H1 (cell line): ENCODE results near the gene PTGES2. TPM values are rescaled to one million over a fixed set of nuclear protein-coding genes. Genes with fewer than 3 reads are reported as not detected.

Experiments
- CTCF ChIA-PET: fragments of 300-600 bp; sonication (Branson Sonifier 250); formaldehyde crosslinking; loops from one replicate; lab custom pipeline; 2021; ENCODE audit not compliant: partially characterized antibody; lab: Charles Lee
- POLR2A ChIA-PET: fragments of 300-600 bp; sonication (Branson Sonifier 250); formaldehyde crosslinking; loops from one replicate; lab custom pipeline; 2021; ENCODE audit warnings: inconsistent platforms; ENCODE audit not compliant: partially characterized antibody; lab: Charles Lee
- DNase-seq, 2 experiments: peaks; one replicate each; pipeline versions ENCODE4 v3.0.0 to v3.0.0-alpha.2; 2010 to 2022; ENCODE audit warnings: low spot score in 2 of 2, low read depth in 1 of 2, mixed read lengths in 1 of 2
- FAIRE-seq: peaks from 2 replicates; lab custom pipeline; 2011; peaks lifted over from hg19 to GRCh38; lab: Jason Lieb, UNC
- H2AFZ ChIP-seq: 2 replicates; pipeline ENCODE4 v1.8.1; 2012; ENCODE audit warnings: low read length, inconsistent platforms
- H2AK5ac ChIP-seq: 2 replicates; pipeline ENCODE4 v1.6.1; 2013; ENCODE audit warnings: low read depth, low read length
- H2BK120ac ChIP-seq: replicated peaks from 2 replicates; pipeline ENCODE3; 2013; ENCODE audit warnings: low read depth, low read length, inconsistent platforms
- H2BK12ac ChIP-seq: 2 replicates; pipeline ENCODE4 v1.6.1; 2013; ENCODE audit warnings: low read depth, low read length
- H2BK15ac ChIP-seq: 2 replicates; pipeline ENCODE4 v1.6.1; 2013; ENCODE audit warnings: low read length
- H2BK20ac ChIP-seq: 2 replicates; pipeline ENCODE4 v1.6.1; 2013; ENCODE audit warnings: low read length
- H2BK5ac ChIP-seq: 2 replicates; pipeline ENCODE4 v1.6.1; 2013; ENCODE audit warnings: low read depth, low read length
- H3K14ac ChIP-seq: 2 replicates; pipeline ENCODE4 v1.6.1; 2013; ENCODE audit warnings: inconsistent platforms; ENCODE audit not compliant: insufficient read length
- H3K18ac ChIP-seq: 2 replicates; pipeline ENCODE4 v1.6.1; 2013; ENCODE audit warnings: low read length; ENCODE audit errors: extremely low read depth
- H3K23ac ChIP-seq: 2 replicates; pipeline ENCODE4 v1.6.1; 2013; ENCODE audit warnings: inconsistent platforms; ENCODE audit not compliant: insufficient read length
- H3K23me2 ChIP-seq: 2 replicates; pipeline ENCODE4 v1.6.1; 2013; ENCODE audit warnings: low read depth, low read length
- H3K27ac ChIP-seq: 2 replicates; pipeline ENCODE4 v1.6.1; 2011; ENCODE audit warnings: low read depth, low read length, inconsistent platforms
- H3K27me3 ChIP-seq, 4 experiments: replicated peaks in 1 of 4; 1 replicate in 1 of 4; 2 replicates in 3 of 4; pipeline versions ENCODE4 v1.6.1 to v1.8.1; 2011 to 2013; ENCODE audit warnings: low read length in 3 of 4, mild to moderate bottlenecking in 3 of 4, inconsistent platforms in 2 of 4, mixed read lengths in 2 of 4, moderate library complexity in 1 of 4; ENCODE audit not compliant: control insufficient read depth in 3 of 4, insufficient read depth in 3 of 4; ENCODE audit errors: extremely low read depth in 1 of 4
- H3K36me3 ChIP-seq, 4 experiments: 2 replicates each; pipeline versions ENCODE4 v1.6.1 to v1.8.1; 2011 to 2013; ENCODE audit warnings: mild to moderate bottlenecking in 4 of 4, low read length in 3 of 4, moderate library complexity in 2 of 4, control low read depth in 1 of 4, inconsistent platforms in 1 of 4; ENCODE audit not compliant: insufficient read depth in 4 of 4, control insufficient read depth in 2 of 4
- H3K4ac ChIP-seq: replicated peaks from 2 replicates; pipeline ENCODE3; 2013; ENCODE audit warnings: low read length, low read depth, mixed read lengths, inconsistent platforms; ENCODE audit not compliant: insufficient read length
- H3K4me1 ChIP-seq, 4 experiments: replicated peaks in 1 of 4; 1 replicate in 1 of 4; 2 replicates in 3 of 4; pipeline versions ENCODE4 v1.6.1 to v1.8.1; 2011 to 2013; ENCODE audit warnings: low read length in 3 of 4, inconsistent platforms in 2 of 4, mixed read lengths in 1 of 4; ENCODE audit not compliant: insufficient read depth in 4 of 4, control insufficient read depth in 3 of 4
- H3K4me2 ChIP-seq, 2 experiments: 2 replicates each; pipeline versions ENCODE4 v1.6.1 to v1.8.1; 2011 to 2013; ENCODE audit warnings: low read depth in 2 of 2, low read length in 2 of 2, control low read depth in 1 of 2, inconsistent platforms in 1 of 2, mild to moderate bottlenecking in 1 of 2; ENCODE audit not compliant: insufficient read depth in 1 of 2
- H3K4me3 ChIP-seq, 4 experiments: fragments of 200-600, 300-600 bp in 1 of 4; sonication (generic), shearing (Covaris generic), sonication (Bioruptor Twin) in 1 of 4; 2 replicates each; pipeline versions ENCODE4 v1.5.1 to v1.8.1; 2011 to 2016; ENCODE audit warnings: low read length in 4 of 4, low read depth in 3 of 4, control low read depth in 2 of 4, inconsistent platforms in 2 of 4, mild to moderate bottlenecking in 2 of 4, mixed read lengths in 1 of 4, moderate library complexity in 1 of 4; ENCODE audit not compliant: insufficient read depth in 2 of 4; ENCODE audit errors: extremely low read depth in 1 of 4
- H3K56ac ChIP-seq: replicated peaks from 2 replicates; pipeline ENCODE3; 2013; ENCODE audit warnings: low read depth, mild to moderate bottlenecking, mixed read lengths, low read length, inconsistent platforms; ENCODE audit not compliant: insufficient read length
- H3K79me1 ChIP-seq: 2 replicates; pipeline ENCODE4 v1.6.1; 2013; ENCODE audit warnings: low read depth, low read length, control low read depth
- H3K79me2 ChIP-seq, 2 experiments: 2 replicates each; pipeline versions ENCODE4 v1.6.1 to v1.8.1; 2012 to 2013; ENCODE audit warnings: low read length in 2 of 2, mild to moderate bottlenecking in 2 of 2, inconsistent platforms in 1 of 2; ENCODE audit not compliant: insufficient read depth in 2 of 2, control insufficient read depth in 1 of 2
- H3K9ac ChIP-seq, 4 experiments: replicated peaks in 1 of 4; 1 replicate in 1 of 4; 2 replicates in 3 of 4; pipeline versions ENCODE4 v1.6.1 to v1.8.1; 2011 to 2013; ENCODE audit warnings: low read depth in 3 of 4, low read length in 3 of 4, control low read depth in 2 of 4, mild to moderate bottlenecking in 2 of 4, moderate library complexity in 2 of 4, inconsistent platforms in 1 of 4; ENCODE audit errors: extremely low read depth in 1 of 4
- H3K9me3 ChIP-seq, 2 experiments: 2 replicates each; pipeline versions ENCODE4 v1.6.1 to v1.8.1; 2012 to 2013; ENCODE audit warnings: mild to moderate bottlenecking in 2 of 2, moderate library complexity in 2 of 2, control low read depth in 1 of 2, inconsistent platforms in 1 of 2, low read depth in 1 of 2, low read length in 1 of 2, mixed read lengths in 1 of 2; ENCODE audit not compliant: insufficient read depth in 2 of 2
- H4K20me1 ChIP-seq, 2 experiments: replicated peaks in 1 of 2; 2 replicates each; pipeline versions ENCODE3 to v1.8.1; 2011 to 2013; ENCODE audit warnings: inconsistent platforms in 2 of 2, low read length in 2 of 2, mild to moderate bottlenecking in 1 of 2; ENCODE audit not compliant: insufficient read depth in 2 of 2, control insufficient read depth in 1 of 2
- H4K5ac ChIP-seq: 2 replicates; pipeline ENCODE4 v1.6.1; 2013; ENCODE audit warnings: low read length, low read depth, mixed read lengths, inconsistent platforms; ENCODE audit not compliant: insufficient read length
- H4K8ac ChIP-seq: 2 replicates; pipeline ENCODE4 v1.8.0; 2013; ENCODE audit warnings: mild to moderate bottlenecking, moderate library complexity, low read length, inconsistent platforms; ENCODE audit not compliant: insufficient read depth; ENCODE audit errors: extremely low read depth
- H4K91ac ChIP-seq: replicated peaks from 2 replicates; pipeline ENCODE3; 2013; ENCODE audit warnings: low read length, mixed read lengths, inconsistent platforms; ENCODE audit not compliant: insufficient read length
- CBX5 ChIP-seq: fragments of 300-800, 300-1000 bp; sonication (generic); IDR thresholded peaks from 2 replicates; pipeline ENCODE4 v1.7.1; 2016; ENCODE audit warnings: antibody characterized with exemption, low read length, low read depth
- CTBP2 ChIP-seq: IDR thresholded peaks from 2 replicates; pipeline ENCODE4 v1.7.0; 2011; ENCODE audit warnings: borderline replicate concordance, mild to moderate bottlenecking, moderate library complexity, mixed read lengths, low read length; ENCODE audit not compliant: insufficient read depth, insufficient read length
- EP300 ChIP-seq, 2 experiments: IDR thresholded peaks; 1 replicate in 1 of 2; 2 replicates in 1 of 2; pipeline ENCODE4 v1.6.1; 2011 to 2012; ENCODE audit warnings: low read depth in 2 of 2, low read length in 2 of 2, mild to moderate bottlenecking in 2 of 2, borderline replicate concordance in 1 of 2, inconsistent platforms in 1 of 2, moderate library complexity in 1 of 2
- JUND ChIP-seq: IDR thresholded peaks from 2 replicates; pipeline ENCODE4 v1.6.1; 2011; ENCODE audit warnings: mild to moderate bottlenecking, improper control_type of control experiment, low read length
- KDM1A ChIP-seq: fragments of 200-600, 300-600 bp; sonication (generic); IDR thresholded peaks from 2 replicates; pipeline ENCODE4 v1.7.1; 2016; ENCODE audit warnings: mild to moderate bottlenecking, low read length, borderline replicate concordance
- NANOG ChIP-seq: IDR thresholded peaks from 2 replicates; pipeline ENCODE4 v1.6.1; 2011; ENCODE audit warnings: low read length, low read depth, mild to moderate bottlenecking, inconsistent platforms; ENCODE audit not compliant: insufficient read depth, poor library complexity, severe bottlenecking
- NRF1 ChIP-seq: IDR thresholded peaks from 2 replicates; pipeline ENCODE4 v1.6.1; 2011; ENCODE audit warnings: mild to moderate bottlenecking, low read depth, low read length, improper control_type of control experiment
- POLR2AphosphoS5 ChIP-seq: IDR thresholded peaks from 2 replicates; pipeline ENCODE4 v1.6.1; 2011; ENCODE audit warnings: low read depth, low read length
- RNF2 ChIP-seq: fragments of 200-900, 300-1000 bp; sonication (generic); IDR thresholded peaks from 2 replicates; pipeline ENCODE4 v1.7.1; 2016; ENCODE audit warnings: borderline replicate concordance, low read depth, mild to moderate bottlenecking, antibody characterized with exemption, low read length; ENCODE audit not compliant: poor library complexity, severe bottlenecking; ENCODE audit errors: missing control alignments
- SIN3A ChIP-seq, 2 experiments: IDR thresholded peaks in 1 of 2; conservative IDR thresholded peaks in 1 of 2; 2 replicates each; pipeline ENCODE4 v1.6.1; 2011 to 2012; ENCODE audit warnings: low read length in 2 of 2, improper control_type of control experiment in 1 of 2, low read depth in 1 of 2, mild to moderate bottlenecking in 1 of 2
- SRF ChIP-seq: IDR thresholded peaks from 2 replicates; pipeline ENCODE4 v1.6.1; 2011; ENCODE audit warnings: mild to moderate bottlenecking, low read depth, low read length, moderate library complexity
- TAF7 ChIP-seq: optimal IDR thresholded peaks from 2 replicates; pipeline ENCODE3; 2011; ENCODE audit warnings: low read depth, mild to moderate bottlenecking, inconsistent platforms, low read length, moderate library complexity, borderline replicate concordance
- TEAD4 ChIP-seq: IDR thresholded peaks from 2 replicates; pipeline ENCODE4 v1.6.1; 2012; ENCODE audit warnings: low read depth, low read length, inconsistent platforms, mixed read lengths
- WGBS, 2 experiments: shearing (Covaris generic) in 1 of 2; methylation state at CpG; one replicate each; pipeline versions ENCODE4 v1.1.6 to v1.1.7; 2013 to 2015; ENCODE audit warnings: low lambda C conversion rate in 2 of 2, mixed read lengths in 2 of 2, inconsistent platforms in 1 of 2, low coverage in 1 of 2, missing lambda C conversion rate in 1 of 2; ENCODE audit not compliant: insufficient replicate concordance in 2 of 2, insufficient coverage in 1 of 2, insufficient read length in 1 of 2; ENCODE audit errors: extremely low coverage in 1 of 2, missing lambda C conversion rate in 1 of 2; 5-methylcytosine and 5-hydroxymethylcytosine counted together
- polyA plus RNA-seq, 7 experiments: library from polyadenylated mRNA; depleted of rRNA in 3 of 7; stranded (reverse) in 5 of 7; unstranded in 2 of 7; fragments of >200 nt in 5 of 7; fragments of 200-250 nt in 2 of 7; gene quantifications; 1 replicate in 5 of 7; 2 replicates in 1 of 7; 4 replicates in 1 of 7; pipeline versions ENCODE4 v1.2.1 to v1.2.3, GENCODE V29; 2011 to 2013; ENCODE audit warnings: missing spikeins in 2 of 7, mixed read lengths in 2 of 7
- total RNA-seq: library from RNA; stranded (reverse); fragmentation: NEBNext Ultra II Directional; extraction: Animal tissue kit (Norgen Biotek cat#: 25700); gene quantifications from 2 replicates; pipeline ENCODE4 v1.2.1, GENCODE V29; 2021

The PTGES2 gene
- total and polyA plus RNA-seq, 2 of the 8 experiments (the other 6 are each of a cell fraction or from before 2014, with no cell fraction given) = 80.7 to 81.2 TPM

DNA sequence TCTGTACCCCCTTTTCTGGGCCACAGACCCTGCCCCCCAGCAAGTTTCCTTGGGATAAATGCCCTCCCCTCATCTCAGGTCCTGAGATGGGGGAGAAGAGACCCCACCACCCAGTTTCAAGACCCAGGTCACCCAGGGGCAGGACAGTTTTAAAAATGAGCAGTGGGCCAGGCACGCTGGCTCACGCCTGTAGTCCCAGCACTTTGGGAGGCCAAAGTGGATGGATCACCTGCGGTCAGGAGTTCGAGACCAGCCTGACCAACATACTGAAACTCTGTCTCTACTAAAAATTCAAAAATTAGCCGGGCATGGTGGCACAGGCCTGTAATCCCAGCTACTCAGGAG is 6.1 kb downstream of the PTGES2 start:
- ChIA-PET POLR2A (interaction anchor here (1.8 kb wide), 1 partner anchor 13 kb away, joined by 5 read pairs; no protein-coding TSS in a partner anchor), CTCF (interaction anchor here (0.8 to 2.4 kb wide), 3 partner anchors 7 to 69 kb away, joined by 3 to 11 read pairs (median 3); no protein-coding TSS in a partner anchor)
- no peak overlapping the region for H3K23ac ChIP-seq
- no peak overlapping the region for H2BK12ac ChIP-seq
- no peaks in the 10 kb centered on the region for H3K9me3 ChIP-seq
- H3K4me3 ChIP-seq = no peak overlapping the region
- no peak overlapping the region for H2BK20ac ChIP-seq
- peaks cover 2 to 26% (median 8%) of the 10 kb centered on the region in 4 experiments; a peak in 4 of 8 replicates for H3K36me3 ChIP-seq
- no peak overlapping the region for H2BK15ac ChIP-seq
- DNase-seq (no peak), FAIRE-seq (no peak)
- H3K4me1 ChIP-seq = peaks cover 0 to 8% (median 4%) of the 10 kb centered on the region in 4 experiments; a peak in 3 of 7 replicates
- 89% methylated on average over 5 of the region's 5 CpGs; no CpG with 5 or more reads in 1 of the 2 experiments for WGBS, 2 experiments
- H3K23me2 ChIP-seq = no peaks in the 10 kb centered on the region
- no peak overlapping the region for H3K4me2 ChIP-seq
- no peak overlapping the region for H3K18ac ChIP-seq
- H3K27me3 ChIP-seq = no peaks in the 10 kb centered on the region
- H2BK120ac ChIP-seq = no peak overlapping the region
- H4K20me1 ChIP-seq = peaks cover 3 to 24% of the 10 kb centered on the region in 2 experiments
- peaks cover 0 to 13% of the 10 kb centered on the region in 2 experiments; a peak in 1 of 4 replicates for H3K79me2 ChIP-seq
- H4K5ac ChIP-seq = no peak overlapping the region
- no peak overlapping the region for H2AFZ ChIP-seq
- no peak overlapping the region for H3K9ac ChIP-seq
- no peak overlapping the region for H3K27ac ChIP-seq
- no peak overlapping the region for H3K14ac ChIP-seq
- H4K8ac ChIP-seq = no peak overlapping the region
- no peak overlapping the region for H2BK5ac ChIP-seq
- peaks cover 4% of the 10 kb centered on the region; the same call in 1 of the 2 replicates for H3K79me1 ChIP-seq
- no peak overlapping the region for H2AK5ac ChIP-seq
- H3K4ac ChIP-seq = no peak overlapping the region
- H4K91ac ChIP-seq = no peak overlapping the region
- H3K56ac ChIP-seq = no peak overlapping the region
- TF ChIP-seq TAF7 (no peak), SRF (no peak), RNF2 (no peak), SIN3A (conservative IDR thresholded peaks at IDR 0.05 in 1 of 2, IDR thresholded peaks at IDR 0.05 in 1 of 2; ENCODE audit: low read depth in 1 of 2, low read length in 2 of 2) (no peak), NANOG (no peak), POLR2AphosphoS5 (no peak), CTBP2 (no peak), EP300 (IDR thresholded peaks at IDR 0.05; ENCODE audit: borderline replicate concordance in 1 of 2, low read depth in 2 of 2, low read length in 2 of 2) (no peak), JUND (no peak), CBX5 (no peak), NRF1 (no peak), KDM1A (no peak), TEAD4 (no peak)
